ENCODE measurements around the gene APOL1. TPM values are rescaled to one million over a fixed set of nuclear protein-coding genes. Genes with fewer than 3 reads are reported as not detected.

APOL1 gene
- total and polyA plus RNA-seq, 2 of the 13 experiments (the other 11 are each of a cell fraction or from before 2014, with no cell fraction given) = 20.3 to 75.0 TPM

DNA sequence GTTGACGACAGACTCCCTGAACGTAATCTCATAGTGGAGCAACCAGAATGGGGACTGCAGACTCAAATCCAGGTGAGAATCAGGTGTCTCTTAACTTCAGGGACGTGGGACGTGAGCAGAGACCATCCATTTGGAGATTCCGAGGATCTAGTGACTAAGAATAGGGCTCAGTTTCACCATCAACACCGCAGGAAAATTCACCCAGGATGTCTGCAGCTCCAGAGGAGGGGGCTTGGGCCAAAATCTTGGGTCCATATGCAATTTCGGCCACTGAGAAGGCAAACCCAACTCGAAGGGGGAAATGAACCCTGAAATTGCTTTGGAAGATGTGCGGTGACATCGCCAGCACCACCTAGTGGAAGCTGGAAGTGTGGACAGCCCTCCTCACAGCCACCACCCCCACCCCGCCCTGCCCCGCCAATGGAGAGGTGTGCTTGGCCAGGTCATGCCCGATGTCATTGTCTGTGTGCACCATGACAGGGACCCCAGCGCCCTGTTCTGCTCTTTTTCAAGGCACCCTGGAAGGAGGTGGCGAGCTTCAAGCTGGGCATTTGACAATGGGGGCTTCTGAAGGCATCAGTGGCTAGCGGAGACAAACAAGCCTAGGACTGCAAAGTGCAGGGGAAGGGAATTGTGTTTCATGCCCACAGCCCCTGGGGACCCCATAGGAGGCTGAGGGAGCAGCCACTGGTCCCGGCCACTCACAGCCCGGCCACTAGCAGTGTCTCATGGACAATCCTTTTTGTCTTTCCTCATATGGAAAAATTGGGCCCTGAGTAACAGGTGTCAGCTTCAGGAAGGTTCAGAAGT lies 24.8 kb downstream of the APOL1 start (continued):
- TF ChIP-seq SRY (CRISPR knock-in tag; IDR thresholded peaks at IDR 0.05) = no peak
- TF ChIP-seq, protein P1, sequence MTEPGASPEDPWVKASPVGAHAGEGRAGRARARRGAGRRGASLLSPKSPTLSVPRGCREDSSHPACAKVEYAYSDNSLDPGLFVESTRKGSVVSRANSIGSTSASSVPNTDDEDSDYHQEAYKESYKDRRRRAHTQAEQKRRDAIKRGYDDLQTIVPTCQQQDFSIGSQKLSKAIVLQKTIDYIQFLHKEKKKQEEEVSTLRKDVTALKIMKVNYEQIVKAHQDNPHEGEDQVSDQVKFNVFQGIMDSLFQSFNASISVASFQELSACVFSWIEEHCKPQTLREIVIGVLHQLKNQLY (CRISPR knock-in tag; IDR thresholded peaks at IDR 0.05) = no peak
- no peak for TF ChIP-seq DPF2 (CRISPR knock-in tag; IDR thresholded peaks at IDR 0.05; ENCODE audit: borderline replicate concordance, low read depth)
- no peak for TF ChIP-seq SIN3A (IDR thresholded peaks at IDR 0.05; ENCODE audit: borderline replicate concordance, low read depth, low read length)
- TF ChIP-seq GATAD2A (CRISPR knock-in tag; IDR thresholded peaks at IDR 0.05) = 0 out of 2 replicates have a peak, but pooled peaks have one; percentile 14
- TF ChIP-seq EHMT2 (IDR thresholded peaks at IDR 0.05; ENCODE audit: borderline replicate concordance, low read depth, low read length) = no peak
- TF ChIP-seq ZBTB38 (CRISPR knock-in tag; IDR thresholded peaks at IDR 0.05) = peak; percentile 84
- peak; percentile 70 for TF ChIP-seq RAD21 (CRISPR knock-in tag; IDR thresholded peaks at IDR 0.05)
- TF ChIP-seq SUZ12 (IDR thresholded peaks at IDR 0.05; ENCODE audit: low read depth, low read length) = no peak
- no peak for TF ChIP-seq ZNF839 (CRISPR knock-in tag; IDR thresholded peaks at IDR 0.05; ENCODE audit: borderline replicate concordance)
- no peak for TF ChIP-seq ZNF879 (CRISPR knock-in tag; IDR thresholded peaks at IDR 0.05)
- TF ChIP-seq BORCS8-MEF2B (CRISPR knock-in tag; IDR thresholded peaks at IDR 0.05) = no peak
- no peak for TF ChIP-seq ZNF230 (CRISPR knock-in tag; IDR thresholded peaks at IDR 0.05)
- TF ChIP-seq, protein P2, sequence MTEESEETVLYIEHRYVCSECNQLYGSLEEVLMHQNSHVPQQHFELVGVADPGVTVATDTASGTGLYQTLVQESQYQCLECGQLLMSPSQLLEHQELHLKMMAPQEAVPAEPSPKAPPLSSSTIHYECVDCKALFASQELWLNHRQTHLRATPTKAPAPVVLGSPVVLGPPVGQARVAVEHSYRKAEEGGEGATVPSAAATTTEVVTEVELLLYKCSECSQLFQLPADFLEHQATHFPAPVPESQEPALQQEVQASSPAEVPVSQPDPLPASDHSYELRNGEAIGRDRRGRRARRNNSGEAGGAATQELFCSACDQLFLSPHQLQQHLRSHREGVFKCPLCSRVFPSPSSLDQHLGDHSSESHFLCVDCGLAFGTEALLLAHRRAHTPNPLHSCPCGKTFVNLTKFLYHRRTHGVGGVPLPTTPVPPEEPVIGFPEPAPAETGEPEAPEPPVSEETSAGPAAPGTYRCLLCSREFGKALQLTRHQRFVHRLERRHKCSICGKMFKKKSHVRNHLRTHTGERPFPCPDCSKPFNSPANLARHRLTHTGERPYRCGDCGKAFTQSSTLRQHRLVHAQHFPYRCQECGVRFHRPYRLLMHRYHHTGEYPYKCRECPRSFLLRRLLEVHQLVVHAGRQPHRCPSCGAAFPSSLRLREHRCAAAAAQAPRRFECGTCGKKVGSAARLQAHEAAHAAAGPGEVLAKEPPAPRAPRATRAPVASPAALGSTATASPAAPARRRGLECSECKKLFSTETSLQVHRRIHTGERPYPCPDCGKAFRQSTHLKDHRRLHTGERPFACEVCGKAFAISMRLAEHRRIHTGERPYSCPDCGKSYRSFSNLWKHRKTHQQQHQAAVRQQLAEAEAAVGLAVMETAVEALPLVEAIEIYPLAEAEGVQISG (CRISPR knock-in tag; IDR thresholded peaks at IDR 0.05) = 0 out of 2 replicates have a peak, but pooled peaks have one; percentile 17
- TF ChIP-seq, protein P3, sequence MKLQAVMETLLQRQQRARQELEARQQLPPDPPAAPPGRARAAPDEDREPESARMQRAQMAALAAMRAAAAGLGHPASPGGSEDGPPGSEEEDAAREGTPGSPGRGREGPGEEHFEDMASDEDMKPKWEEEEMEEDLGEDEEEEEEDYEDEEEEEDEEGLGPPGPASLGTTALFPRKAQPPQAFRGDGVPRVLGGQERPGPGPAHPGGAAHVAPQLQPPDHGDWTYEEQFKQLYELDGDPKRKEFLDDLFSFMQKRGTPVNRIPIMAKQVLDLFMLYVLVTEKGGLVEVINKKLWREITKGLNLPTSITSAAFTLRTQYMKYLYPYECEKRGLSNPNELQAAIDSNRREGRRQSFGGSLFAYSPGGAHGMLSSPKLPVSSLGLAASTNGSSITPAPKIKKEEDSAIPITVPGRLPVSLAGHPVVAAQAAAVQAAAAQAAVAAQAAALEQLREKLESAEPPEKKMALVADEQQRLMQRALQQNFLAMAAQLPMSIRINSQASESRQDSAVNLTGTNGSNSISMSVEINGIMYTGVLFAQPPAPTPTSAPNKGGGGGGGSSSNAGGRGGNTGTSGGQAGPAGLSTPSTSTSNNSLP (IDR thresholded peaks at IDR 0.05; ENCODE audit: low read depth, low read length) = no peak
- no peak for TF ChIP-seq JUNB (CRISPR knock-in tag; IDR thresholded peaks at IDR 0.05; ENCODE audit: borderline replicate concordance)
- no peak for TF ChIP-seq ZFP1 (CRISPR knock-in tag; IDR thresholded peaks at IDR 0.05)
- no peak for TF ChIP-seq ZFY (CRISPR knock-in tag; IDR thresholded peaks at IDR 0.05)
- TF ChIP-seq SCMH1 (CRISPR knock-in tag; IDR thresholded peaks at IDR 0.05; ENCODE audit: borderline replicate concordance) = no peak
- TF ChIP-seq ZMYM4 (CRISPR knock-in tag; IDR thresholded peaks at IDR 0.05) = no peak
- no peak for TF ChIP-seq ZNF343 (CRISPR knock-in tag; IDR thresholded peaks at IDR 0.05)
- no peak for TF ChIP-seq ADNP (CRISPR knock-in tag; IDR thresholded peaks at IDR 0.05)
- 0 out of 2 replicates have a peak, but pooled peaks have one; percentile 38 for TF ChIP-seq GFI1 (CRISPR knock-in tag; IDR thresholded peaks at IDR 0.05; ENCODE audit: borderline replicate concordance)
